H9 (cell line): ENCODE measurements around the gene CEACAM5. TPM values are rescaled to one million over a fixed set of nuclear protein-coding genes. Genes with fewer than 3 reads are reported as not detected.

Experiments used
- DNase-seq: peaks from one replicate; pipeline ENCODE4 v3.0.0-alpha.2; 2017
- H2AFZ ChIP-seq: one replicate; pipeline ENCODE4 v1.6.1; 2013; ENCODE audit warnings: mild to moderate bottlenecking, low read length, control low read depth, moderate library complexity
- H2AK5ac ChIP-seq: 2 replicates; pipeline ENCODE4 v1.6.1; 2013; ENCODE audit warnings: low read length, control low read depth, mixed read lengths; ENCODE audit not compliant: insufficient read length
- H2BK120ac ChIP-seq: one replicate; pipeline ENCODE4 v1.6.1; 2013; ENCODE audit warnings: low read depth, mild to moderate bottlenecking, low read length, control low read depth, inconsistent platforms; ENCODE audit not compliant: poor library complexity, severe bottlenecking
- H2BK12ac ChIP-seq: 2 replicates; pipeline ENCODE4 v1.6.1; 2013; ENCODE audit warnings: low read length, control low read depth, mixed read lengths, low read depth; ENCODE audit not compliant: insufficient read length
- H2BK15ac ChIP-seq: 2 replicates; pipeline ENCODE4 v1.6.1; 2013; ENCODE audit warnings: low read depth, low read length, control low read depth
- H2BK20ac ChIP-seq: one replicate; pipeline ENCODE4 v1.6.1; 2013; ENCODE audit warnings: low read depth, mild to moderate bottlenecking, low read length, control low read depth, inconsistent platforms; ENCODE audit not compliant: poor library complexity, severe bottlenecking
- H2BK5ac ChIP-seq: 2 replicates; pipeline ENCODE4 v1.6.1; 2013; ENCODE audit warnings: low read length, control low read depth, mixed read lengths; ENCODE audit not compliant: insufficient read length
- H3K14ac ChIP-seq: 2 replicates; pipeline ENCODE4 v1.6.1; 2013; ENCODE audit warnings: low read length, control low read depth; ENCODE audit not compliant: insufficient read depth
- H3K18ac ChIP-seq: 2 replicates; pipeline ENCODE4 v1.6.1; 2013; ENCODE audit warnings: low read depth, mild to moderate bottlenecking, mixed read lengths, low read length, control low read depth; ENCODE audit not compliant: insufficient read length
- H3K23ac ChIP-seq: 2 replicates; pipeline ENCODE4 v1.6.1; 2013; ENCODE audit warnings: low read length, control low read depth, mixed read lengths, low read depth; ENCODE audit not compliant: insufficient read length
- H3K23me2 ChIP-seq: 2 replicates; pipeline ENCODE4 v1.6.1; 2013; ENCODE audit warnings: low read depth, mild to moderate bottlenecking, mixed read lengths, low read length, control low read depth; ENCODE audit not compliant: insufficient read length, poor library complexity, severe bottlenecking
- H3K27ac ChIP-seq: 2 replicates; pipeline ENCODE4 v1.5.1; 2013; ENCODE audit warnings: low read length, control low read depth, mixed read lengths, low read depth; ENCODE audit not compliant: insufficient read length
- H3K27me3 ChIP-seq: 2 replicates; pipeline ENCODE4 v1.6.1; 2013; ENCODE audit warnings: low read length, control low read depth, inconsistent platforms; ENCODE audit not compliant: insufficient read depth
- H3K4ac ChIP-seq: 2 replicates; pipeline ENCODE4 v1.6.1; 2013; ENCODE audit warnings: low read depth, mild to moderate bottlenecking, control low read depth, inconsistent platforms, low read length, moderate library complexity
- H3K4me1 ChIP-seq: 2 replicates; pipeline ENCODE4 v1.6.1; 2013; ENCODE audit warnings: low read length, control low read depth, inconsistent platforms; ENCODE audit not compliant: insufficient read depth
- H3K4me2 ChIP-seq: 2 replicates; pipeline ENCODE4 v1.6.1; 2013; ENCODE audit warnings: low read length, control low read depth, mixed read lengths; ENCODE audit not compliant: insufficient read length, insufficient read depth
- H3K56ac ChIP-seq: 2 replicates; pipeline ENCODE4 v1.6.1; 2013; ENCODE audit warnings: low read depth, mild to moderate bottlenecking, mixed read lengths, low read length, control low read depth; ENCODE audit not compliant: insufficient read length
- H3K79me1 ChIP-seq: 2 replicates; pipeline ENCODE4 v1.6.1; 2013; ENCODE audit warnings: low read depth, mild to moderate bottlenecking, moderate library complexity, low read length, control low read depth, inconsistent platforms; ENCODE audit not compliant: insufficient read depth, poor library complexity, severe bottlenecking
- H3K79me2 ChIP-seq: 2 replicates; pipeline ENCODE4 v1.6.1; 2013; ENCODE audit warnings: low read length, control low read depth, inconsistent platforms; ENCODE audit not compliant: insufficient read depth
- H3K9ac ChIP-seq: 2 replicates; pipeline ENCODE4 v1.6.1; 2013; ENCODE audit warnings: low read length, control low read depth, mixed read lengths; ENCODE audit not compliant: insufficient read length; ENCODE audit errors: extremely low read depth
- H3K9me3 ChIP-seq: one replicate; pipeline ENCODE4 v1.6.1; 2013; ENCODE audit warnings: low read depth, low read length, inconsistent platforms; ENCODE audit not compliant: control insufficient read depth
- H3T11ph ChIP-seq: one replicate; pipeline ENCODE4 v1.6.1; 2013; ENCODE audit warnings: mild to moderate bottlenecking, low read length, control low read depth, inconsistent platforms
- H4K20me1 ChIP-seq: one replicate; pipeline ENCODE4 v1.6.1; 2013; ENCODE audit not compliant: control insufficient read depth, insufficient read length, insufficient read depth
- H4K5ac ChIP-seq: 2 replicates; pipeline ENCODE4 v1.6.1; 2013; ENCODE audit warnings: low read depth, mild to moderate bottlenecking, mixed read lengths, low read length, control low read depth; ENCODE audit not compliant: insufficient read length
- H4K8ac ChIP-seq: replicated peaks from 2 replicates; pipeline ENCODE4 v1.6.1; 2013; ENCODE audit warnings: low read length, control low read depth, mixed read lengths, low read depth; ENCODE audit not compliant: insufficient read length
- H4K91ac ChIP-seq: 2 replicates; pipeline ENCODE4 v1.6.1; 2013; ENCODE audit warnings: low read depth, mild to moderate bottlenecking, moderate library complexity, mixed read lengths, low read length, control low read depth; ENCODE audit not compliant: insufficient read length
- H3K27ac Mint-ChIP-seq, 3 experiments: 2 replicates in 2 of 3; 3 replicates in 1 of 3; pipeline ENCODE4 v1.8.0; 2020 to 2021; ENCODE audit warnings: mixed read lengths in 3 of 3, mild to moderate bottlenecking in 1 of 3, moderate library complexity in 1 of 3
- H3K27me3 Mint-ChIP-seq: 2 replicates; pipeline ENCODE4 v1.8.0; 2021; ENCODE audit warnings: low read depth, mild to moderate bottlenecking, moderate library complexity, mixed read lengths
- H3K36me3 Mint-ChIP-seq, 3 experiments: 2 replicates in 2 of 3; 3 replicates in 1 of 3; pipeline ENCODE4 v1.8.0; 2020 to 2021; ENCODE audit warnings: low read depth in 3 of 3, mixed read lengths in 3 of 3; ENCODE audit not compliant: insufficient read depth in 1 of 3
- H3K4me1 Mint-ChIP-seq, 2 experiments: 2 replicates each; pipeline ENCODE4 v1.8.0; 2020; ENCODE audit warnings: mixed read lengths in 2 of 2
- H3K4me3 Mint-ChIP-seq, 2 experiments: 2 replicates in 1 of 2; 3 replicates in 1 of 2; pipeline ENCODE4 v1.8.0; 2020 to 2021; ENCODE audit warnings: mild to moderate bottlenecking in 2 of 2, mixed read lengths in 2 of 2, moderate library complexity in 1 of 2
- H3K9me3 Mint-ChIP-seq, 2 experiments: 2 replicates in 1 of 2; 3 replicates in 1 of 2; pipeline ENCODE4 v1.8.0; 2020; ENCODE audit warnings: mild to moderate bottlenecking in 2 of 2, mixed read lengths in 2 of 2, moderate library complexity in 1 of 2
- CTCF ChIP-seq: fragments of 200-600 bp; sonication (generic); conservative IDR thresholded peaks from 3 replicates; pipeline ENCODE4 v1.8.0; 2021; ENCODE audit warnings: antibody characterized with exemption, mild to moderate bottlenecking
- WGBS: extraction: QIAGEN DNeasy Blood & Tissue Kit; methylation state at CpG from one replicate; pipeline ENCODE4 v1.1.7; 2013; ENCODE audit warnings: missing lambda C conversion rate, low lambda C conversion rate, mixed read lengths; ENCODE audit not compliant: insufficient read length; ENCODE audit errors: extremely low coverage; 5-methylcytosine and 5-hydroxymethylcytosine counted together
- total RNA-seq: library from RNA; stranded (reverse); gene quantifications from 2 replicates; pipeline ENCODE4 v1.2.1, GENCODE V29; 2021

Gene CEACAM5
- total RNA-seq, 1 experiment from 2014 or later: not detected

- Mint-ChIP-seq H3K9me3 (peaks cover 82 to 91% of the 10 kb centered on the region in 2 experiments), H3K36me3 (peaks cover 0 to 28% (median 2%) of the 10 kb centered on the region in 3 experiments; a peak in 5 of 7 replicates), H3K4me1 (no peaks in the 10 kb centered on the region), H3K27ac (no peak overlapping the region), H3K27me3 (no peaks in the 10 kb centered on the region; the same call in none of the 2 replicates), H3K4me3 (no peak overlapping the region)
- Histone ChIP-seq H2BK15ac (no peak overlapping the region), H3K79me1 (no peaks in the 10 kb centered on the region), H2BK20ac (no peak overlapping the region), H3T11ph (no peak overlapping the region), H2AFZ (no peak overlapping the region), H4K91ac (no peak overlapping the region), H3K4me2 (no peak overlapping the region), H3K18ac (no peak overlapping the region), H3K23me2 (no peaks in the 10 kb centered on the region), H4K5ac (no peak overlapping the region), H3K27ac (no peak overlapping the region), H2BK5ac (no peak overlapping the region), H2AK5ac (no peak overlapping the region), H3K9ac (no peak overlapping the region), H4K20me1 (no peaks in the 10 kb centered on the region), H3K23ac (no peak overlapping the region), H3K4me1 (no peaks in the 10 kb centered on the region), H2BK12ac (no peak overlapping the region), H3K79me2 (no peaks in the 10 kb centered on the region), H2BK120ac (no peak overlapping the region), H3K4ac (no peak overlapping the region), H3K56ac (no peak overlapping the region), H4K8ac (no peak overlapping the region), H3K9me3 (peaks cover 38% of the 10 kb centered on the region), H3K14ac (no peak overlapping the region), H3K27me3 (no peaks in the 10 kb centered on the region)
- DNase-seq: no peak
- WGBS: no CpG with 5 or more reads among the region's 3 CpGs
- no peak for TF ChIP-seq CTCF
Measured at GRCh38 chr19:41720103-41720502, 11.7 kb downstream of the CEACAM5 start.
